IMR-90 (cell line): ENCODE data around the gene NHEJ1. TPM values are rescaled to one million over a fixed set of nuclear protein-coding genes. Genes with fewer than 3 reads are reported as not detected.

ENCODE experiments used
- ATAC-seq: fragments of 200-7000 bp; cut with Tn5 transposase; 2 replicates; pipeline ENCODE4 v1.9.1; 2020; ENCODE audit warnings: low read depth, mild to moderate bottlenecking, moderate library complexity
- BruUV-seq: library from RNA; stranded (reverse); fragments of 400-500 nt; replicated peaks from 2 replicates; lab custom pipeline; 2021; lab: Mats Ljungman, UMichigan
- CTCF ChIA-PET: fragments of 300-600 bp; formaldehyde crosslinking; extraction: SDS; loops from one replicate; lab custom pipeline; 2021; ENCODE audit warnings: antibody characterized with exemption; lab: Yijun Ruan, JAX
- POLR2A ChIA-PET: fragments of 300-600 bp; sonication (Branson Sonifier 250); formaldehyde crosslinking; loops from one replicate; lab custom pipeline; 2022; ENCODE audit warnings: antibody characterized with exemption; ENCODE audit not compliant: unreplicated experiment; lab: Charles Lee
- DNase-seq: peaks from one replicate; pipeline ENCODE4 v3.0.0; 2013
- H2AFZ ChIP-seq: replicated peaks from 2 replicates; pipeline ENCODE3; 2013; ENCODE audit warnings: low read length, mild to moderate bottlenecking; ENCODE audit not compliant: poor library complexity
- H2AK5ac ChIP-seq: 2 replicates; pipeline ENCODE4 v1.6.1; 2013; ENCODE audit warnings: low read depth, low read length, inconsistent platforms
- H2AK9ac ChIP-seq: replicated peaks from 2 replicates; pipeline ENCODE3; 2013; ENCODE audit warnings: mild to moderate bottlenecking, low read depth, low read length, moderate library complexity; ENCODE audit not compliant: poor library complexity
- H2BK120ac ChIP-seq: 2 replicates; pipeline ENCODE4 v1.6.1; 2013; ENCODE audit warnings: low read depth, low read length, inconsistent platforms
- H2BK15ac ChIP-seq: 3 replicates; pipeline ENCODE4 v1.6.1; 2013; ENCODE audit warnings: low read depth, low read length, inconsistent platforms
- H2BK20ac ChIP-seq: 2 replicates; pipeline ENCODE4 v1.6.1; 2013; ENCODE audit warnings: low read depth, mild to moderate bottlenecking, inconsistent platforms, low read length, moderate library complexity
- H2BK5ac ChIP-seq: 2 replicates; pipeline ENCODE4 v1.6.1; 2013; ENCODE audit warnings: mild to moderate bottlenecking, low read depth, low read length, inconsistent platforms; ENCODE audit not compliant: poor library complexity, severe bottlenecking
- H3K14ac ChIP-seq: replicated peaks from 2 replicates; pipeline ENCODE4 v1.6.1; 2013; ENCODE audit warnings: low read depth, low read length, inconsistent platforms
- H3K18ac ChIP-seq: 2 replicates; pipeline ENCODE4 v1.6.1; 2013; ENCODE audit warnings: low read depth, low read length, control low read depth
- H3K23ac ChIP-seq: 2 replicates; pipeline ENCODE4 v1.6.1; 2013; ENCODE audit warnings: low read depth, low read length, inconsistent platforms
- H3K27ac ChIP-seq: 2 replicates; pipeline ENCODE4 v1.5.1; 2013; ENCODE audit warnings: mild to moderate bottlenecking, control low read depth, low read length; ENCODE audit not compliant: insufficient read depth
- H3K27me3 ChIP-seq: 2 replicates; pipeline ENCODE4 v1.6.1; 2013; ENCODE audit warnings: low read length; ENCODE audit not compliant: control insufficient read depth, insufficient read depth
- H3K36me3 ChIP-seq: 2 replicates; pipeline ENCODE4 v1.6.1; 2013; ENCODE audit warnings: low read length, mixed read lengths; ENCODE audit not compliant: control insufficient read depth, insufficient read depth
- H3K4ac ChIP-seq: 2 replicates; pipeline ENCODE4 v1.6.1; 2013; ENCODE audit warnings: low read depth, low read length, inconsistent platforms
- H3K4me1 ChIP-seq: 2 replicates; pipeline ENCODE4 v1.6.1; 2013; ENCODE audit warnings: low read length, mixed read lengths; ENCODE audit not compliant: control insufficient read depth, insufficient read depth
- H3K4me2 ChIP-seq: 2 replicates; pipeline ENCODE4 v1.6.1; 2013; ENCODE audit warnings: low read depth, mild to moderate bottlenecking, control low read depth, low read length, moderate library complexity
- H3K4me3 ChIP-seq: 2 replicates; pipeline ENCODE4 v1.5.1; 2013; ENCODE audit warnings: low read depth, mild to moderate bottlenecking, control low read depth, low read length, moderate library complexity; ENCODE audit not compliant: insufficient read depth
- H3K56ac ChIP-seq: 2 replicates; pipeline ENCODE4 v1.6.1; 2013; ENCODE audit warnings: low read length, inconsistent platforms; ENCODE audit not compliant: insufficient read depth; ENCODE audit errors: extremely low read depth
- H3K79me1 ChIP-seq, 2 experiments: 2 replicates each; pipeline ENCODE4 v1.6.1; 2013; ENCODE audit warnings: low read length in 2 of 2, inconsistent platforms in 1 of 2, low read depth in 1 of 2
- H3K9ac ChIP-seq: 2 replicates; pipeline ENCODE4 v1.6.1; 2013; ENCODE audit warnings: low read depth, low read length, control low read depth
- H3K9me1 ChIP-seq: 2 replicates; pipeline ENCODE4 v1.6.1; 2013; ENCODE audit warnings: low read length, inconsistent platforms; ENCODE audit not compliant: insufficient read depth
- H3K9me3 ChIP-seq: 2 replicates; pipeline ENCODE4 v1.6.1; 2013; ENCODE audit warnings: low read length; ENCODE audit not compliant: control insufficient read depth, insufficient read depth
- H4K20me1 ChIP-seq: 2 replicates; pipeline ENCODE4 v1.6.1; 2013; ENCODE audit warnings: low read length, inconsistent platforms; ENCODE audit not compliant: insufficient read depth
- H4K5ac ChIP-seq: 2 replicates; pipeline ENCODE4 v1.6.1; 2013; ENCODE audit warnings: mild to moderate bottlenecking, low read depth, low read length, control low read depth
- H4K8ac ChIP-seq, 2 experiments: 2 replicates each; pipeline ENCODE4 v1.6.1; 2013; ENCODE audit warnings: low read depth in 2 of 2, low read length in 2 of 2, control low read depth in 1 of 2, inconsistent platforms in 1 of 2
- H4K91ac ChIP-seq: 2 replicates; pipeline ENCODE4 v1.6.1; 2013; ENCODE audit warnings: low read depth, low read length, inconsistent platforms; ENCODE audit not compliant: insufficient read depth
- CHD1 ChIP-seq: IDR thresholded peaks from 2 replicates; pipeline ENCODE4 v1.6.1; 2012; ENCODE audit warnings: low read depth, low read length, improper control_type of control experiment
- MAZ ChIP-seq: IDR thresholded peaks from 2 replicates; pipeline ENCODE4 v1.6.1; 2012; ENCODE audit warnings: low read depth, mild to moderate bottlenecking, low read length, improper control_type of control experiment, moderate library complexity, borderline replicate concordance
- WGBS, 2 experiments: methylation state at CpG; one replicate each; pipeline versions ENCODE4 v1.1.5 to v1.1.7; 2013; ENCODE audit warnings: missing lambda C conversion rate in 2 of 2; ENCODE audit not compliant: insufficient read length in 1 of 2; ENCODE audit errors: extremely low coverage in 2 of 2; 5-methylcytosine and 5-hydroxymethylcytosine counted together
- dilution Hi-C: fragments of 300-500 bp; cut with HindIII; formaldehyde crosslinking; loops from one replicate; pipeline ENCODE4 v1.14.3; 2018; ENCODE audit warnings: low sequenced_read_pairs; ENCODE audit not compliant: unreplicated experiment
- in situ Hi-C: fragments of 300-500 bp; cut with MboI; formaldehyde crosslinking; loops from 3 replicates; pipeline ENCODE4 v1.14.3; 2019; ENCODE audit warnings: low sequenced_read_pairs, inconsistent platforms, mixed read lengths
- intact Hi-C: fragments of 100-400 bp; cut with micrococcal nuclease; formaldehyde crosslinking; loops from 2 replicates; pipeline ENCODE4 v1.10.0; 2022
- polyA plus RNA-seq, 3 experiments: library from polyadenylated mRNA; depleted of rRNA; stranded (reverse); fragments of >200 nt; gene quantifications; 2 replicates each; pipeline ENCODE4 v1.2.3, GENCODE V29; 2012; ENCODE audit warnings: low replicate concordance in 1 of 3
- total RNA-seq: library from RNA; depleted of rRNA; stranded (reverse); fragments of >200 nt; gene quantifications from 2 replicates; pipeline ENCODE4 v1.2.3, GENCODE V29; 2012
- TF ChIP-seq, protein P1 (sequence below): fragments of 150-350 bp; IDR thresholded peaks from 2 replicates; pipeline ENCODE4 v1.6.1; 2016; ENCODE audit warnings: low read depth, mild to moderate bottlenecking, low read length, moderate library complexity, borderline replicate concordance
- TF ChIP-seq, protein P2 (sequence below): conservative IDR thresholded peaks from 2 replicates; pipeline ENCODE4 v1.5.1; 2012; ENCODE audit warnings: mild to moderate bottlenecking, low read depth, low read length, improper control_type of control experiment
- TF ChIP-seq, protein P3 (sequence below): fragments of 150-350 bp; IDR thresholded peaks from 2 replicates; pipeline ENCODE4 v1.6.1; 2017; ENCODE audit warnings: mild to moderate bottlenecking, antibody characterized with exemption, low read length, low read depth

The NHEJ1 gene
- total and polyA plus RNA-seq, 2 of the 4 experiments (the other 2 are of a cell fraction), result 12.5 to 23.1 TPM

DNA sequence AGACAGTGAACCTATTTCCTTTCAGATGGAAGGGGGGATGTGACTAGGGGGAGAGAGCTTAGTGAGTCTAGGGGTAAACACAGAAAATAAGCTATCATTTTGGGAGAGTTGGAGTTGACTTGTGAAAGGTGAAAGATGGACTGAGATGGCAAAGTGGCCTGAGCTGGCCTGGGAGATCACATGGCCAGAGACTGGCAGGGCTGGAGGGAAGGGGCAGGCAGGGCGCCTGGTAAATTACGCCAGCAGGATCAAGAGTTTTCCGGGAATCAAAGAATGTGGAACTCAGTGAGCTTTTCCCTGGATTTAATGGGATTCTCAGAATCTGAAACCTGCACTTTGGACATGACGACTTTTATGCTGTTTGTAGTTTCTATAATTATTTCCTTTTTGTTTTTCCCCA lies 118.5 kb downstream of the NHEJ1 start:
- H3K56ac ChIP-seq, result no peak overlapping the region
- intact Hi-C loops (no loop called here), dilution Hi-C loops (no loop called here), in situ Hi-C loops (no loop called here)
- H4K8ac ChIP-seq, result no peak overlapping the region
- no peak overlapping the region for H3K4ac ChIP-seq
- no peak overlapping the region for H3K4me3 ChIP-seq
- no peaks in the 10 kb centered on the region for H3K9me1 ChIP-seq
- no peaks in the 10 kb centered on the region for H3K9me3 ChIP-seq
- no peak overlapping the region for H3K18ac ChIP-seq
- no peaks in the 10 kb centered on the region for H4K20me1 ChIP-seq
- BruUV-seq, result no TSS peak
- H3K4me2 ChIP-seq, result no peak overlapping the region
- WGBS, 2 experiments, result 40% methylated on average over 2 of the region's 4 CpGs; no CpG with 5 or more reads in 1 of the 2 experiments
- no peak overlapping the region for H2AFZ ChIP-seq
- H3K14ac ChIP-seq, result no peak overlapping the region
- H4K5ac ChIP-seq, result no peak overlapping the region
- TF ChIP-seq MAZ (no peak), CHD1 (no peak)
- TF ChIP-seq, protein P1, sequence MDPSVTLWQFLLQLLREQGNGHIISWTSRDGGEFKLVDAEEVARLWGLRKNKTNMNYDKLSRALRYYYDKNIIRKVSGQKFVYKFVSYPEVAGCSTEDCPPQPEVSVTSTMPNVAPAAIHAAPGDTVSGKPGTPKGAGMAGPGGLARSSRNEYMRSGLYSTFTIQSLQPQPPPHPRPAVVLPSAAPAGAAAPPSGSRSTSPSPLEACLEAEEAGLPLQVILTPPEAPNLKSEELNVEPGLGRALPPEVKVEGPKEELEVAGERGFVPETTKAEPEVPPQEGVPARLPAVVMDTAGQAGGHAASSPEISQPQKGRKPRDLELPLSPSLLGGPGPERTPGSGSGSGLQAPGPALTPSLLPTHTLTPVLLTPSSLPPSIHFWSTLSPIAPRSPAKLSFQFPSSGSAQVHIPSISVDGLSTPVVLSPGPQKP, result no peak
- TF ChIP-seq, protein P2, sequence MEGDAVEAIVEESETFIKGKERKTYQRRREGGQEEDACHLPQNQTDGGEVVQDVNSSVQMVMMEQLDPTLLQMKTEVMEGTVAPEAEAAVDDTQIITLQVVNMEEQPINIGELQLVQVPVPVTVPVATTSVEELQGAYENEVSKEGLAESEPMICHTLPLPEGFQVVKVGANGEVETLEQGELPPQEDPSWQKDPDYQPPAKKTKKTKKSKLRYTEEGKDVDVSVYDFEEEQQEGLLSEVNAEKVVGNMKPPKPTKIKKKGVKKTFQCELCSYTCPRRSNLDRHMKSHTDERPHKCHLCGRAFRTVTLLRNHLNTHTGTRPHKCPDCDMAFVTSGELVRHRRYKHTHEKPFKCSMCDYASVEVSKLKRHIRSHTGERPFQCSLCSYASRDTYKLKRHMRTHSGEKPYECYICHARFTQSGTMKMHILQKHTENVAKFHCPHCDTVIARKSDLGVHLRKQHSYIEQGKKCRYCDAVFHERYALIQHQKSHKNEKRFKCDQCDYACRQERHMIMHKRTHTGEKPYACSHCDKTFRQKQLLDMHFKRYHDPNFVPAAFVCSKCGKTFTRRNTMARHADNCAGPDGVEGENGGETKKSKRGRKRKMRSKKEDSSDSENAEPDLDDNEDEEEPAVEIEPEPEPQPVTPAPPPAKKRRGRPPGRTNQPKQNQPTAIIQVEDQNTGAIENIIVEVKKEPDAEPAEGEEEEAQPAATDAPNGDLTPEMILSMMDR, result no peak
- TF ChIP-seq, protein P3, sequence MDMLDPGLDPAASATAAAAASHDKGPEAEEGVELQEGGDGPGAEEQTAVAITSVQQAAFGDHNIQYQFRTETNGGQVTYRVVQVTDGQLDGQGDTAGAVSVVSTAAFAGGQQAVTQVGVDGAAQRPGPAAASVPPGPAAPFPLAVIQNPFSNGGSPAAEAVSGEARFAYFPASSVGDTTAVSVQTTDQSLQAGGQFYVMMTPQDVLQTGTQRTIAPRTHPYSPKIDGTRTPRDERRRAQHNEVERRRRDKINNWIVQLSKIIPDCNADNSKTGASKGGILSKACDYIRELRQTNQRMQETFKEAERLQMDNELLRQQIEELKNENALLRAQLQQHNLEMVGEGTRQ, result no peak
- H3K36me3 ChIP-seq, result no peaks in the 10 kb centered on the region
- no peak overlapping the region for H3K23ac ChIP-seq
- H2AK5ac ChIP-seq, result no peak overlapping the region
- H3K27ac ChIP-seq, result no peak overlapping the region
- ATAC-seq (no peak), DNase-seq (no peak)
- POLR2A ChIA-PET, result interaction anchor here (0.6 kb wide), 1 partner anchor 359 kb away, joined by 3 read pairs; no protein-coding TSS in a partner anchor
- H3K9ac ChIP-seq, result no peak overlapping the region
- no peak overlapping the region for H2AK9ac ChIP-seq
- no peak overlapping the region for H2BK5ac ChIP-seq
- CTCF ChIA-PET, result interaction anchor here (0.6 to 1.1 kb wide), 3 partner anchors 16 to 78 kb away, joined by 3 to 4 read pairs (median 3); no protein-coding TSS in a partner anchor
- H3K4me1 ChIP-seq, result no peaks in the 10 kb centered on the region
- no peak overlapping the region for H4K91ac ChIP-seq
- H2BK20ac ChIP-seq, result no peak overlapping the region
- no peaks in the 10 kb centered on the region for H3K79me1 ChIP-seq
- H2BK15ac ChIP-seq, result no peak overlapping the region
- peaks cover 37% of the 10 kb centered on the region for H3K27me3 ChIP-seq
- H2BK120ac ChIP-seq, result no peak overlapping the region
